HepG2 (cell line): ENCODE measurements around the gene MCM3. TPM values are rescaled to one million over a fixed set of nuclear protein-coding genes. Genes with fewer than 3 reads are reported as not detected.

Experiments used
- ATAC-seq: fragments of 200-7000 bp; cut with Tn5 transposase; 3 replicates; pipeline ENCODE4 v1.9.1; 2020; ENCODE audit warnings: mild to moderate bottlenecking, moderate library complexity
- BruUV-seq: library from RNA; stranded (reverse); fragments of 400-500 nt; replicated peaks from 2 replicates; lab custom pipeline; 2021; lab: Mats Ljungman, UMichigan
- CTCF ChIA-PET: fragments of 300-600 bp; formaldehyde crosslinking; extraction: SDS; loops from one replicate; lab custom pipeline; 2021; ENCODE audit warnings: low total read pairs, inconsistent platforms, low intra/inter-chr PET ratio; lab: Yijun Ruan, JAX
- POLR2A ChIA-PET: fragments of 350-600 bp; sonication (Branson Sonifier 250); formaldehyde crosslinking; loops from one replicate; lab custom pipeline; 2020; ENCODE audit warnings: antibody characterized with exemption, inconsistent platforms; lab: Yijun Ruan, JAX
- DNase-seq: peaks from one replicate; pipeline ENCODE4 v3.0.0-alpha.2; 2015; ENCODE audit warnings: low spot score
- FAIRE-seq: peaks from 3 replicates; lab custom pipeline; 2011; peaks lifted over from hg19 to GRCh38; lab: Jason Lieb, UNC
- H2AFZ ChIP-seq: one replicate; pipeline ENCODE4 v1.6.1; 2011; ENCODE audit warnings: low read length, inconsistent platforms
- H3K27ac ChIP-seq: fragments of 300-600 bp; 3 replicates; pipeline ENCODE4 v1.8.0; 2011; ENCODE audit warnings: mixed run types, mild to moderate bottlenecking, mixed read lengths, low read length, inconsistent platforms; ENCODE audit not compliant: insufficient read depth; ENCODE audit errors: extremely low read length
- H3K27me3 ChIP-seq, 2 experiments: fragments of 200-600 bp in 1 of 2; 2 replicates in 1 of 2; 3 replicates in 1 of 2; pipeline versions ENCODE4 v1.6.0 to v1.8.0; 2011; ENCODE audit warnings: low read length in 2 of 2, mild to moderate bottlenecking in 2 of 2, moderate library complexity in 2 of 2, inconsistent platforms in 1 of 2; ENCODE audit not compliant: insufficient read depth in 2 of 2, control insufficient read depth in 1 of 2
- H3K36me3 ChIP-seq, 2 experiments: fragments of 200-600 bp in 1 of 2; replicated peaks in 1 of 2; 2 replicates in 1 of 2; 3 replicates in 1 of 2; pipeline versions ENCODE4 v1.5.1 to v1.8.0; 2011; ENCODE audit warnings: low read length in 2 of 2, inconsistent platforms in 1 of 2; ENCODE audit not compliant: insufficient read depth in 2 of 2, control insufficient read depth in 1 of 2
- H3K4me1 ChIP-seq: 2 replicates; pipeline ENCODE4 v1.5.1; 2012; ENCODE audit warnings: low read length, inconsistent platforms; ENCODE audit not compliant: insufficient read depth
- H3K4me2 ChIP-seq: 2 replicates; pipeline ENCODE4 v1.6.0; 2011; ENCODE audit warnings: low read depth, low read length, inconsistent platforms
- H3K4me3 ChIP-seq, 3 experiments: fragments of 200-600 bp in 1 of 3; sonication (generic), shearing (Covaris generic) in 1 of 3; replicated peaks in 1 of 3; 2 replicates each; pipeline ENCODE4 v1.5.1; 2011 to 2016; ENCODE audit warnings: low read length in 3 of 3, inconsistent platforms in 2 of 3, low read depth in 2 of 3, mild to moderate bottlenecking in 2 of 3, control low read depth in 1 of 3, mixed read lengths in 1 of 3; ENCODE audit not compliant: insufficient read depth in 1 of 3
- H3K79me2 ChIP-seq: one replicate; pipeline ENCODE4 v1.6.1; 2011; ENCODE audit warnings: low read length, inconsistent platforms; ENCODE audit not compliant: insufficient read depth
- H3K9ac ChIP-seq: 2 replicates; pipeline ENCODE4 v1.6.0; 2011; ENCODE audit warnings: mild to moderate bottlenecking, low read depth, low read length, inconsistent platforms; ENCODE audit not compliant: insufficient read depth
- H3K9me3 ChIP-seq: 2 replicates; pipeline ENCODE4 v1.5.1; 2012; ENCODE audit warnings: mild to moderate bottlenecking, low read length
- H4K20me1 ChIP-seq: 2 replicates; pipeline ENCODE4 v1.6.0; 2011; ENCODE audit warnings: inconsistent platforms, mild to moderate bottlenecking, low read length, moderate library complexity; ENCODE audit not compliant: insufficient read depth
- BRD4 ChIP-seq: sonication (generic); formaldehyde crosslinking; IDR thresholded peaks from 2 replicates; pipeline ENCODE4 v1.4.0; 2020; ENCODE audit warnings: missing genetic modification reagents
- CC2D1A ChIP-seq: sonication (generic); formaldehyde crosslinking; IDR thresholded peaks from 2 replicates; pipeline ENCODE4 v1.8.1; 2023; ENCODE audit warnings: mild to moderate bottlenecking, missing genetic modification reagents
- ERF ChIP-seq: IDR thresholded peaks from 2 replicates; pipeline ENCODE4 v1.6.1; 2018; ENCODE audit warnings: missing biosample characterization, missing genetic modification reagents
- FOSL2 ChIP-seq: sonication (generic); formaldehyde crosslinking; IDR thresholded peaks from 2 replicates; pipeline ENCODE4 v1.4.0; 2020; ENCODE audit warnings: missing genetic modification reagents
- KLF12 ChIP-seq: sonication (generic); formaldehyde crosslinking; IDR thresholded peaks from 2 replicates; pipeline ENCODE4 v1.4.0; 2020; ENCODE audit warnings: missing genetic modification reagents, borderline replicate concordance
- MED1 ChIP-seq: sonication (generic); formaldehyde crosslinking; IDR thresholded peaks from 2 replicates; pipeline ENCODE4 v1.4.0; 2020; ENCODE audit warnings: missing genetic modification reagents
- MEIS2 ChIP-seq: sonication (generic); formaldehyde crosslinking; IDR thresholded peaks from 2 replicates; pipeline ENCODE4 v1.9.0; 2021; ENCODE audit warnings: mild to moderate bottlenecking, missing genetic modification reagents
- RELA ChIP-seq: sonication (generic); formaldehyde crosslinking; IDR thresholded peaks from 2 replicates; pipeline ENCODE4 v1.4.0; 2020; ENCODE audit warnings: missing genetic modification reagents
- RFXAP ChIP-seq: sonication (generic); formaldehyde crosslinking; IDR thresholded peaks from 2 replicates; pipeline ENCODE4 v1.4.0; 2020; ENCODE audit warnings: missing genetic modification reagents, borderline replicate concordance
- SATB2 ChIP-seq: sonication (generic); formaldehyde crosslinking; IDR thresholded peaks from 2 replicates; pipeline ENCODE4 v1.5.0; 2020; ENCODE audit warnings: missing genetic modification reagents
- SIX4 ChIP-seq: sonication (generic); formaldehyde crosslinking; IDR thresholded peaks from 2 replicates; pipeline ENCODE4 v1.4.0; 2020; ENCODE audit warnings: missing genetic modification reagents
- SNRNP70 ChIP-seq: fragments of 200-400 bp; formaldehyde crosslinking; IDR thresholded peaks from 2 replicates; pipeline ENCODE4 v1.6.1; 2017; ENCODE audit warnings: mild to moderate bottlenecking, low read depth, low read length, moderate library complexity
- SP5 ChIP-seq: IDR thresholded peaks from 2 replicates; pipeline ENCODE4 v1.6.1; 2016; ENCODE audit warnings: low read depth, borderline replicate concordance
- SRF ChIP-seq: IDR thresholded peaks from 2 replicates; pipeline ENCODE4 v1.6.1; 2011; ENCODE audit warnings: mild to moderate bottlenecking, low read depth, low read length, moderate library complexity
- ZKSCAN8 ChIP-seq: IDR thresholded peaks from 2 replicates; pipeline ENCODE4 v1.6.1; 2016; ENCODE audit warnings: borderline replicate concordance, missing genetic modification reagents, missing compliant biosample characterization
- ZNF124 ChIP-seq: sonication (generic); formaldehyde crosslinking; IDR thresholded peaks from 2 replicates; pipeline ENCODE4 v1.4.0; 2020; ENCODE audit warnings: missing genetic modification reagents
- ZNF207 ChIP-seq: fragments of 450-650 bp; IDR thresholded peaks from 2 replicates; pipeline ENCODE4 v1.6.1; 2016; ENCODE audit warnings: antibody characterized with exemption, borderline replicate concordance
- ZNF343 ChIP-seq: sonication (generic); formaldehyde crosslinking; IDR thresholded peaks from 2 replicates; pipeline ENCODE4 v1.4.0; 2020; ENCODE audit warnings: mild to moderate bottlenecking, missing genetic modification reagents
- ZNF557 ChIP-seq: sonication (generic); formaldehyde crosslinking; IDR thresholded peaks from 2 replicates; pipeline ENCODE4 v1.4.0; 2020; ENCODE audit warnings: missing genetic modification reagents
- ZNF558 ChIP-seq: sonication (generic); formaldehyde crosslinking; IDR thresholded peaks from 2 replicates; pipeline ENCODE4 v1.9.0; 2022; ENCODE audit warnings: mild to moderate bottlenecking, missing genetic modification reagents, borderline replicate concordance
- ZNF792 ChIP-seq: IDR thresholded peaks from 2 replicates; pipeline ENCODE4 v1.6.1; 2016
- WGBS: methylation state at CpG from one replicate; pipeline ENCODE4 v1.1.6; 2017; ENCODE audit warnings: low lambda C conversion rate; 5-methylcytosine and 5-hydroxymethylcytosine counted together
- in situ Hi-C: cut with HindIII; loops from 2 replicates; pipeline ENCODE4 v1.10.0; 2017; ENCODE audit warnings: low pct_unique_long_range_greater_than_20kb; ENCODE audit not compliant: extremely low pct_ligation_motif_present
- intact Hi-C: fragments of 100-400 bp; cut with micrococcal nuclease; formaldehyde crosslinking; loops from one replicate; pipeline ENCODE4 v1.10.0; 2022; ENCODE audit not compliant: unreplicated experiment
- polyA plus RNA-seq, 8 experiments: library from polyadenylated mRNA; depleted of rRNA in 3 of 8; stranded (reverse) in 7 of 8; unstranded in 1 of 8; fragments of >200 nt; fragmentation: Illumina TruSeq in 4 of 8; extraction: Trizol in 4 of 8; gene quantifications; 2 replicates each; pipeline versions ENCODE4 v1.2.1 to v1.2.3, GENCODE V29; 2011 to 2016; ENCODE audit warnings: low read depth in 4 of 8, missing spikeins in 1 of 8, mixed read lengths in 1 of 8; ENCODE audit not compliant: insufficient read depth in 1 of 8
- total RNA-seq, 5 experiments: library from RNA; depleted of rRNA; stranded (reverse); fragments of >200 nt; fragmentation: Illumina TruSeq; extraction: Trizol; gene quantifications; 2 replicates each; pipeline ENCODE4 v1.2.3, GENCODE V29; 2016; ENCODE audit warnings: low read depth in 1 of 5
- TF ChIP-seq, protein P1 (sequence below): sonication (generic); formaldehyde crosslinking; IDR thresholded peaks from 2 replicates; pipeline ENCODE4 v1.5.1; 2020; ENCODE audit warnings: mild to moderate bottlenecking, missing genetic modification reagents, borderline replicate concordance
- TF ChIP-seq, protein P2 (sequence below): IDR thresholded peaks from 2 replicates; pipeline ENCODE4 v1.6.1; 2016; ENCODE audit warnings: low read depth, borderline replicate concordance
- TF ChIP-seq, protein P3 (sequence below): sonication (generic); formaldehyde crosslinking; IDR thresholded peaks from 2 replicates; pipeline ENCODE4 v1.5.0; 2020; ENCODE audit warnings: mild to moderate bottlenecking, missing genetic modification reagents

MCM3 gene
- total and polyA plus RNA-seq, 2 of the 13 experiments (the other 11 are each of a cell fraction or from before 2014, with no cell fraction given), result 164 to 288 TPM

DNA sequence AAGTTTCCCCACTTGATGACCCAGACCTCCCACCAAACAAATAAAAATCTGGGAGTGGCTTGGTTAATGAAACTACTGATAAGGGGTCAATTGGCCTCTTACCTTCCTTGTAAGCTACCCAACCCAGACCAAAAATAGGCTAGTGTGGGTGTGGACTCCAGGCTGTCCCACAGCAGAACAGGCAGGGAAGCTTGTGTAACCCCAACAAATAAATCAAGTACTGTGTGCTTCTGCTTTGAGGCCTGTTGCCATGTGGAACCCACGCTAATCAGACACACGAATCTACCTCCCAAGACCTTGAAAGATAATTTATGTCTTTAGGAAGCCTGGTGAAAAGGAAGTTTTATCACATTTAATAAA is 43.7 kb upstream of the MCM3 start:
- POLR2A ChIA-PET, result interaction anchor here (0.8 to 4.5 kb wide), 9 partner anchors 9 to 270 kb away, joined by 4 to 48 read pairs (median 10); partner anchors contain the start of genes EFHC1, MCM3 and PAQR8
- in situ Hi-C loops, result no loop called here
- TF ChIP-seq SP5 (CRISPR knock-in tag) (peak; percentile 88), MED1 (peak; percentile 53), RFXAP (CRISPR knock-in tag) (peak; percentile 66; the same call in 1 of the 2 replicates), ZNF792 (CRISPR knock-in tag) (peak; percentile 43; the same call in 1 of the 2 replicates), ZNF207 (no peak), CC2D1A (CRISPR knock-in tag) (no peak), SATB2 (CRISPR knock-in tag) (0 out of 2 replicates have a peak, but pooled peaks have one; percentile 49), SIX4 (CRISPR knock-in tag) (peak; percentile 58; the same call in 1 of the 2 replicates), ERF (CRISPR knock-in tag) (peak; percentile 73), ZNF557 (CRISPR knock-in tag) (peak; percentile 41; the same call in 1 of the 2 replicates), RELA (CRISPR knock-in tag) (peak; percentile 41; the same call in 1 of the 2 replicates), SNRNP70 (no peak), ZNF124 (CRISPR knock-in tag) (0 out of 2 replicates have a peak, but pooled peaks have one; percentile 41), KLF12 (CRISPR knock-in tag) (peak; percentile 55; the same call in 1 of the 2 replicates), SRF (peak; percentile 50; the same call in 1 of the 2 replicates), BRD4 (peak; percentile 76; the same call in 1 of the 2 replicates), ZNF558 (CRISPR knock-in tag) (no peak), ZKSCAN8 (CRISPR knock-in tag) (0 out of 2 replicates have a peak, but pooled peaks have one; percentile 29), FOSL2 (CRISPR knock-in tag) (peak; percentile 49; the same call in 1 of the 2 replicates), ZNF343 (CRISPR knock-in tag) (no peak), MEIS2 (CRISPR knock-in tag) (peak; percentile 58; the same call in 1 of the 2 replicates)
- TF ChIP-seq, protein P1, sequence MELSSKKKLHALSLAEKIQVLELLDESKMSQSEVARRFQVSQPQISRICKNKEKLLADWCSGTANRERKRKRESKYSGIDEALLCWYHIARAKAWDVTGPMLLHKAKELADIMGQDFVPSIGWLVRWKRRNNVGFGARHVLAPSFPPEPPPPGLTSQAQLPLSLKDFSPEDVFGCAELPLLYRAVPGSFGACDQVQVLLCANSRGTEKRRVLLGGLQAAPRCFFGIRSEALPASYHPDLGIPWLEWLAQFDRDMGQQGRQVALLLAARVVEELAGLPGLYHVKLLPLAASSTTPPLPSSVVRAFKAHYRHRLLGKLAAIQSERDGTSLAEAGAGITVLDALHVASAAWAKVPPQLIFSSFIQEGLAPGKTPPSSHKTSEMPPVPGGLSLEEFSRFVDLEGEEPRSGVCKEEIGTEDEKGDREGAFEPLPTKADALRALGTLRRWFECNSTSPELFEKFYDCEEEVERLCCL (CRISPR knock-in tag), result no peak
- TF ChIP-seq, protein P2, sequence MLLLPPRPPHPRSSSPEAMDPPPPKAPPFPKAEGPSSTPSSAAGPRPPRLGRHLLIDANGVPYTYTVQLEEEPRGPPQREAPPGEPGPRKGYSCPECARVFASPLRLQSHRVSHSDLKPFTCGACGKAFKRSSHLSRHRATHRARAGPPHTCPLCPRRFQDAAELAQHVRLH, result peak; percentile 49; the same call in 1 of the 2 replicates
- TF ChIP-seq, protein P3, sequence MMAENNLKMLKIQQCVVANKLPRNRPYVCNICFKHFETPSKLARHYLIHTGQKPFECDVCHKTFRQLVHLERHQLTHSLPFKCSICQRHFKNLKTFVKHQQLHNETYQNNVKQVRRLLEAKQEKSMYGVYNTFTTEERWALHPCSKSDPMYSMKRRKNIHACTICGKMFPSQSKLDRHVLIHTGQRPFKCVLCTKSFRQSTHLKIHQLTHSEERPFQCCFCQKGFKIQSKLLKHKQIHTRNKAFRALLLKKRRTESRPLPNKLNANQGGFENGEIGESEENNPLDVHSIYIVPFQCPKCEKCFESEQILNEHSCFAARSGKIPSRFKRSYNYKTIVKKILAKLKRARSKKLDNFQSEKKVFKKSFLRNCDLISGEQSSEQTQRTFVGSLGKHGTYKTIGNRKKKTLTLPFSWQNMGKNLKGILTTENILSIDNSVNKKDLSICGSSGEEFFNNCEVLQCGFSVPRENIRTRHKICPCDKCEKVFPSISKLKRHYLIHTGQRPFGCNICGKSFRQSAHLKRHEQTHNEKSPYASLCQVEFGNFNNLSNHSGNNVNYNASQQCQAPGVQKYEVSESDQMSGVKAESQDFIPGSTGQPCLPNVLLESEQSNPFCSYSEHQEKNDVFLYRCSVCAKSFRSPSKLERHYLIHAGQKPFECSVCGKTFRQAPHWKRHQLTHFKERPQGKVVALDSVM (CRISPR knock-in tag), result no peak; the same call in 1 of the 2 replicates

More for the DNA sequence above, 43.7 kb upstream of the MCM3 start:
- WGBS, result 0% methylated on average over 2 of the region's 2 CpGs
- H3K4me3 ChIP-seq, result peak overlapping the region in 2 of 3 experiments; percentile 6 to 19; a peak in 3 of 6 replicates
- intact Hi-C loops, result loop anchor here (1.0 kb wide), 1 partner anchor 261 kb away; no protein-coding TSS in a partner anchor
- DNase-seq (peak; percentile 96), FAIRE-seq (peak; percentile 71), ATAC-seq (peak; percentile 72)
- H3K27ac ChIP-seq, result peak overlapping the region; percentile 93
- H4K20me1 ChIP-seq, result no peaks in the 10 kb centered on the region
- no peaks in the 10 kb centered on the region for H3K36me3 ChIP-seq
- H3K4me2 ChIP-seq, result peak overlapping the region; percentile 81
- peak overlapping the region; percentile 69 for H3K9ac ChIP-seq
- H3K79me2 ChIP-seq, result no peaks in the 10 kb centered on the region
- CTCF ChIA-PET, result no interaction called here
- no peaks in the 10 kb centered on the region for H3K27me3 ChIP-seq
- H3K4me1 ChIP-seq, result peaks cover 93% of the 10 kb centered on the region
- no peaks in the 10 kb centered on the region for H3K9me3 ChIP-seq
- no TSS peak for BruUV-seq
- peak overlapping the region; percentile 17 for H2AFZ ChIP-seq
